ENCODE results near the gene KCNE1. TPM values are rescaled to one million over a fixed set of nuclear protein-coding genes. Genes with fewer than 3 reads are reported as not detected.
A peak's percentile ranks its signal among the peaks of the same experiment; 100 is the strongest.
"Not testable (repeated sequence)": the region's sequence is repeated elsewhere in the genome, so short reads cannot be mapped to it uniquely, and the experiment has no call there.

Gene KCNE1
- total and polyA plus RNA-seq, 2 of the 4 experiments (the other 2 are of a cell fraction): 0.46 to 0.90 TPM

- H2BK120ac ChIP-seq (ENCODE audit: low read depth, low read length); BruUV-seq (replicated peaks); H3K36me3 ChIP-seq (ENCODE audit: control insufficient read depth, insufficient read depth, low read length); H3K4me2 ChIP-seq (ENCODE audit: low read depth, low read length); DNase-seq; H3K79me1 ChIP-seq (ENCODE audit: low read depth in 1 of 2, low read length in 2 of 2); H4K8ac ChIP-seq (ENCODE audit: low read depth in 2 of 2, low read length in 2 of 2); dilution Hi-C loops (cut with HindIII; ENCODE audit: low sequenced_read_pairs, unreplicated experiment); H3K9me3 ChIP-seq (ENCODE audit: control insufficient read depth, insufficient read depth, low read length); H3K4me3 ChIP-seq (ENCODE audit: insufficient read depth, low read depth, low read length); H3K56ac ChIP-seq (ENCODE audit: extremely low read depth, insufficient read depth, low read length); H3K27ac ChIP-seq (ENCODE audit: insufficient read depth, low read length); H2AK9ac ChIP-seq (replicated peaks; ENCODE audit: low read depth, low read length, poor library complexity); H3K9ac ChIP-seq (ENCODE audit: low read depth, low read length); H2AFZ ChIP-seq (replicated peaks; ENCODE audit: low read length, poor library complexity); ATAC-seq (ENCODE audit: low read depth); H4K5ac ChIP-seq (ENCODE audit: low read depth, low read length); H3K9me1 ChIP-seq (ENCODE audit: insufficient read depth, low read length); POLR2A ChIA-PET (ENCODE audit: unreplicated experiment); H3K27me3 ChIP-seq (ENCODE audit: control insufficient read depth, insufficient read depth, low read length); CTCF ChIA-PET; H4K20me1 ChIP-seq (ENCODE audit: insufficient read depth, low read length); intact Hi-C loops (cut with micrococcal nuclease); H3K14ac ChIP-seq (replicated peaks; ENCODE audit: low read depth, low read length); H3K18ac ChIP-seq (ENCODE audit: low read depth, low read length); H2BK5ac ChIP-seq (ENCODE audit: low read depth, low read length, poor library complexity, severe bottlenecking); H4K91ac ChIP-seq (ENCODE audit: insufficient read depth, low read depth, low read length); in situ Hi-C loops (cut with MboI; ENCODE audit: low sequenced_read_pairs); H2AK5ac ChIP-seq (ENCODE audit: low read depth, low read length); H3K4me1 ChIP-seq (ENCODE audit: control insufficient read depth, insufficient read depth, low read length); H2BK15ac ChIP-seq (ENCODE audit: low read depth, low read length); H3K23ac ChIP-seq (ENCODE audit: low read depth, low read length); H2BK20ac ChIP-seq (ENCODE audit: low read depth, low read length); H3K4ac ChIP-seq (ENCODE audit: low read depth, low read length): not testable (repeated sequence)
- no CpG with 5 or more reads among the region's 8 CpGs for WGBS, 2 experiments (ENCODE audit: extremely low coverage in 2 of 2, insufficient read length in 1 of 2)
Measured at GRCh38 chr21:34427339-34427738, 84.7 kb downstream of the KCNE1 start.

- H3K4me2 ChIP-seq (ENCODE audit: low read depth, low read length); H2AK9ac ChIP-seq (replicated peaks; ENCODE audit: low read depth, low read length, poor library complexity); H3K9ac ChIP-seq (ENCODE audit: low read depth, low read length); H3K27me3 ChIP-seq (ENCODE audit: control insufficient read depth, insufficient read depth, low read length); H3K36me3 ChIP-seq (ENCODE audit: control insufficient read depth, insufficient read depth, low read length); H3K14ac ChIP-seq (replicated peaks; ENCODE audit: low read depth, low read length); H3K56ac ChIP-seq (ENCODE audit: extremely low read depth, insufficient read depth, low read length); H3K18ac ChIP-seq (ENCODE audit: low read depth, low read length); in situ Hi-C loops (cut with MboI; ENCODE audit: low sequenced_read_pairs); H2BK5ac ChIP-seq (ENCODE audit: low read depth, low read length, poor library complexity, severe bottlenecking); H3K23ac ChIP-seq (ENCODE audit: low read depth, low read length); dilution Hi-C loops (cut with HindIII; ENCODE audit: low sequenced_read_pairs, unreplicated experiment); H2BK20ac ChIP-seq (ENCODE audit: low read depth, low read length); H3K4me1 ChIP-seq (ENCODE audit: control insufficient read depth, insufficient read depth, low read length); H2AK5ac ChIP-seq (ENCODE audit: low read depth, low read length); H2BK15ac ChIP-seq (ENCODE audit: low read depth, low read length); H4K8ac ChIP-seq (ENCODE audit: low read depth in 2 of 2, low read length in 2 of 2); intact Hi-C loops (cut with micrococcal nuclease); DNase-seq; H3K9me1 ChIP-seq (ENCODE audit: insufficient read depth, low read length); H3K9me3 ChIP-seq (ENCODE audit: control insufficient read depth, insufficient read depth, low read length); H4K5ac ChIP-seq (ENCODE audit: low read depth, low read length); CTCF ChIA-PET; H3K4me3 ChIP-seq (ENCODE audit: insufficient read depth, low read depth, low read length); POLR2A ChIA-PET (ENCODE audit: unreplicated experiment); H4K20me1 ChIP-seq (ENCODE audit: insufficient read depth, low read length); BruUV-seq (replicated peaks); H3K79me1 ChIP-seq (ENCODE audit: low read depth in 1 of 2, low read length in 2 of 2); H2AFZ ChIP-seq (replicated peaks; ENCODE audit: low read length, poor library complexity); H3K27ac ChIP-seq (ENCODE audit: insufficient read depth, low read length); H2BK120ac ChIP-seq (ENCODE audit: low read depth, low read length); H3K4ac ChIP-seq (ENCODE audit: low read depth, low read length); H4K91ac ChIP-seq (ENCODE audit: insufficient read depth, low read depth, low read length): not testable (repeated sequence)
- ATAC-seq (ENCODE audit: low read depth): peak; percentile 66
- no CpG with 5 or more reads among the region's 4 CpGs for WGBS, 2 experiments (ENCODE audit: extremely low coverage in 2 of 2, insufficient read length in 1 of 2)
Measured at GRCh38 chr21:34423805-34424204, 88.2 kb downstream of the KCNE1 start, which contains the start of gene SMIM34. TSS of gene SMIM34 (minus strand) at chr21:34423951. CDS start at chr21:34423839, 112 bp downstream.
